Measurements from ENCODE around the gene SMIM15.
"Not testable (repeated sequence)": the region's sequence is repeated elsewhere in the genome, so short reads cannot be mapped to it uniquely, and the experiment has no call there.

DNA sequence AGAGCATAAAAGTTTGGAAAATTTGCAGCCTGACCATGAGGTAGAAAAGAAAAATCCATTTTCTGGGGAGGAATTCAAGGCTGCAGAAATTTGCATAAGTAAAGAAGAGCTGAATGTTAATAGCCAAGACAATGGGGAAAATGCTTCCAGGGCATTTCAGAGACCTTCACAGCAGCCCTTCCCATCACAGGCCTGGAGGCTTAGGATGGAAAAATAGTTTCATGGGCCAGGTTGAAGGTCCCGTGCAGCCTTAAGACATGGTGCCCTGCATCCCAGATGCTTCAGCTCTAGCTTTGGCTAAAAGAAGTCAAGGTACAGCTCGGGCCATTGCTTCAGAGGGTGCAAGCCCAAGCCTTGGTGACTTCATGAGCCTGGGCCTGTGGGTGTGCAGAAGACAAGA lies 25.6 kb upstream of the SMIM15 start:
- TF ChIP-seq ZNF274 (CRISPR knock-in tag; IDR thresholded peaks at IDR 0.05); GABPA (IDR thresholded peaks at IDR 0.05; ENCODE audit: low read depth, low read length); GABPA (CRISPR knock-in tag; IDR thresholded peaks at IDR 0.05; ENCODE audit: low read depth); POLR2AphosphoS5 (IDR thresholded peaks at IDR 0.05; ENCODE audit: low read depth, low read length); KLF16 (CRISPR knock-in tag; IDR thresholded peaks at IDR 0.05); KLF15 (CRISPR knock-in tag; IDR thresholded peaks at IDR 0.05; ENCODE audit: borderline replicate concordance); MAZ (IDR thresholded peaks at IDR 0.05; ENCODE audit: borderline replicate concordance, low read depth, low read length); MAZ (CRISPR knock-in tag; IDR thresholded peaks at IDR 0.05; ENCODE audit: low read depth); HCFC1 (IDR thresholded peaks at IDR 0.05; ENCODE audit: low read depth, low read length): not testable (repeated sequence)
- TF ChIP-seq, protein P1, sequence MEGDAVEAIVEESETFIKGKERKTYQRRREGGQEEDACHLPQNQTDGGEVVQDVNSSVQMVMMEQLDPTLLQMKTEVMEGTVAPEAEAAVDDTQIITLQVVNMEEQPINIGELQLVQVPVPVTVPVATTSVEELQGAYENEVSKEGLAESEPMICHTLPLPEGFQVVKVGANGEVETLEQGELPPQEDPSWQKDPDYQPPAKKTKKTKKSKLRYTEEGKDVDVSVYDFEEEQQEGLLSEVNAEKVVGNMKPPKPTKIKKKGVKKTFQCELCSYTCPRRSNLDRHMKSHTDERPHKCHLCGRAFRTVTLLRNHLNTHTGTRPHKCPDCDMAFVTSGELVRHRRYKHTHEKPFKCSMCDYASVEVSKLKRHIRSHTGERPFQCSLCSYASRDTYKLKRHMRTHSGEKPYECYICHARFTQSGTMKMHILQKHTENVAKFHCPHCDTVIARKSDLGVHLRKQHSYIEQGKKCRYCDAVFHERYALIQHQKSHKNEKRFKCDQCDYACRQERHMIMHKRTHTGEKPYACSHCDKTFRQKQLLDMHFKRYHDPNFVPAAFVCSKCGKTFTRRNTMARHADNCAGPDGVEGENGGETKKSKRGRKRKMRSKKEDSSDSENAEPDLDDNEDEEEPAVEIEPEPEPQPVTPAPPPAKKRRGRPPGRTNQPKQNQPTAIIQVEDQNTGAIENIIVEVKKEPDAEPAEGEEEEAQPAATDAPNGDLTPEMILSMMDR (CRISPR knock-in tag; IDR thresholded peaks at IDR 0.05) = not testable (repeated sequence)
- TF ChIP-seq, protein P2, sequence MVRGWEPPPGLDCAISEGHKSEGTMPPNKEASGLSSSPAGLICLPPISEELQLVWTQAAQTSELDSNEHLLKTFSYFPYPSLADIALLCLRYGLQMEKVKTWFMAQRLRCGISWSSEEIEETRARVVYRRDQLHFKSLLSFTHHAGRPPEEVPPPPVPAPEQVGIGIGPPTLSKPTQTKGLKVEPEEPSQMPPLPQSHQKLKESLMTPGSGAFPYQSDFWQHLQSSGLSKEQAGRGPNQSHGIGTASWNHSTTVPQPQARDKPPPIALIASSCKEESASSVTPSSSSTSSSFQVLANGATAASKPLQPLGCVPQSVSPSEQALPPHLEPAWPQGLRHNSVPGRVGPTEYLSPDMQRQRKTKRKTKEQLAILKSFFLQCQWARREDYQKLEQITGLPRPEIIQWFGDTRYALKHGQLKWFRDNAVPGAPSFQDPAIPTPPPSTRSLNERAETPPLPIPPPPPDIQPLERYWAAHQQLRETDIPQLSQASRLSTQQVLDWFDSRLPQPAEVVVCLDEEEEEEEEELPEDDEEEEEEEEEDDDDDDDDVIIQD (CRISPR knock-in tag; IDR thresholded peaks at IDR 0.05; ENCODE audit: low read depth) = not testable (repeated sequence)
